Stimulated activated CD8-positive, alpha-beta memory T cell treated with anti-CD3 and anti-CD28 coated beads, Interleukin-7, amount 100 ng/mL, for 4 hours (primary cell): ENCODE results near the gene DDOST.

Experiments
- DNase-seq, 2 donors: peaks; one replicate each; pipeline ENCODE4 v3.0.0-alpha.2; 2020; ENCODE audit warnings: low read depth in 2 of 2

Gene DDOST

GRCh38 chr1:20660847-20661206 lies 342 bp downstream of the DDOST start:
- no peak for DNase-seq

- no peak for DNase-seq
These were observed 806 bp downstream of the DDOST start for GRCh38 chr1:20660363-20660762.

- DNase-seq: no peak
These were observed 2.8 kb downstream of the DDOST start for GRCh38 chr1:20658166-20658915.

GRCh38 chr1:20657024-20657423 lies 4.1 kb downstream of the DDOST start:
- DNase-seq: no peak

- no peak for DNase-seq
These were observed 7.0 kb downstream of the DDOST start for GRCh38 chr1:20654104-20654690.

GRCh38 chr1:20652300-20652699 lies 8.9 kb downstream of the DDOST start:
- DNase-seq: no peak

- no peak for DNase-seq
These were observed 12.2 kb downstream of the DDOST start for GRCh38 chr1:20648946-20649345.

- DNase-seq: no peak
These were observed 12.7 kb downstream of the DDOST start for GRCh38 chr1:20648438-20648837.

GRCh38 chr1:20645414-20645813 lies 15.8 kb downstream of the DDOST start:
- no peak for DNase-seq

GRCh38 chr1:20644416-20644815 lies 16.8 kb downstream of the DDOST start:
- no peak for DNase-seq

GRCh38 chr1:20643080-20643479 lies 18.1 kb downstream of the DDOST start:
- DNase-seq: no peak

- DNase-seq: no peak
These were observed 19.2 kb downstream of the DDOST start for GRCh38 chr1:20641975-20642374.

GRCh38 chr1:20640183-20640597 lies 21.0 kb downstream of the DDOST start:
- DNase-seq: peak; percentile 32 to 38

GRCh38 chr1:20636785-20637347 lies 24.3 kb downstream of the DDOST start:
- DNase-seq: no peak

- DNase-seq: no peak
These were observed 26.5 kb downstream of the DDOST start for GRCh38 chr1:20634594-20635084.

- no peak for DNase-seq
These were observed 27.0 kb downstream of the DDOST start for GRCh38 chr1:20634065-20634593.

- DNase-seq: peak; percentile 53 to 70
These were observed 27.7 kb downstream of the DDOST start, which contains the start of gene PINK1 for GRCh38 chr1:20633190-20634064. Gene PINK1 (plus strand): TSS chr1:20633458. CDS start chr1:20633549, 91 bp downstream.

- no peak for DNase-seq
These were observed 28.8 kb downstream of the DDOST start for GRCh38 chr1:20632386-20632785.

- DNase-seq: no peak
These were observed 30.4 kb downstream of the DDOST start for GRCh38 chr1:20630729-20631128.

GRCh38 chr1:20626524-20626923 lies 34.6 kb downstream of the DDOST start:
- DNase-seq: no peak

- DNase-seq: no peak
These were observed 35.1 kb downstream of the DDOST start for GRCh38 chr1:20626098-20626427.
